ENCODE results near the gene BBC3.

- no peak for TF ChIP-seq CTCF (IDR thresholded peaks at IDR 0.05)
- no peak for TF ChIP-seq POLR2A (IDR thresholded peaks at IDR 0.05)
Measured at GRCh38 chr19:47179653-47180310, 51.2 kb downstream of the BBC3 start.
